GM21526 (cell line): ENCODE measurements around the gene AFG3L2.

Source experiments
- ATAC-seq: cut with Tn5 transposase; IDR thresholded peaks from one replicate; pipeline ENCODE4 v1.9.1; 2021; ENCODE audit warnings: moderate library complexity; ENCODE audit not compliant: unreplicated experiment, low FRiP score

AFG3L2 gene

GRCh38 chr18:12283256-12283655 lies 93.8 kb downstream of the AFG3L2 start:
- ATAC-seq: no peak

- ATAC-seq: no peak
Measured at GRCh38 chr18:12282442-12283039, 94.5 kb downstream of the AFG3L2 start.

- no peak for ATAC-seq
Measured at GRCh38 chr18:12281861-12282260, 95.2 kb downstream of the AFG3L2 start.

GRCh38 chr18:12279781-12280531 lies 97.1 kb downstream of the AFG3L2 start:
- no peak for ATAC-seq
